BLaER1 (cell line): ENCODE data around the gene ATP6V1F.
A peak's percentile ranks its signal among the peaks of the same experiment; 100 is the strongest.

Experiments used
- H3K27ac ChIP-seq: shearing (Covaris generic); formaldehyde crosslinking; 2 replicates; pipeline ENCODE4 v1.8.1; 2022
- H3K27me3 ChIP-seq: shearing (Covaris generic); formaldehyde crosslinking; 2 replicates; pipeline ENCODE4 v1.8.1; 2022
- H3K36me3 ChIP-seq: shearing (Covaris generic); formaldehyde crosslinking; 2 replicates; pipeline ENCODE4 v1.8.1; 2022
- H3K4me1 ChIP-seq: shearing (Covaris generic); formaldehyde crosslinking; 2 replicates; pipeline ENCODE4 v1.8.1; 2022
- H3K4me2 ChIP-seq: shearing (Covaris generic); formaldehyde crosslinking; 2 replicates; pipeline ENCODE4 v1.8.1; 2022
- H3K4me3 ChIP-seq: shearing (Covaris generic); formaldehyde crosslinking; 2 replicates; pipeline ENCODE4 v1.8.1; 2022
- H3K9ac ChIP-seq: shearing (Covaris generic); formaldehyde crosslinking; 2 replicates; pipeline ENCODE4 v1.8.1; 2022
- H3K9me3 ChIP-seq: shearing (Covaris generic); formaldehyde crosslinking; 2 replicates; pipeline ENCODE4 v1.8.1; 2022
- H4K20me1 ChIP-seq: shearing (Covaris generic); formaldehyde crosslinking; 2 replicates; pipeline ENCODE4 v1.8.1; 2022
- Cebpa-rat ChIP-seq: shearing (Covaris generic); IDR thresholded peaks from 2 replicates; pipeline ENCODE4 v1.8.1; 2022

ATP6V1F gene

GRCh38 chr7:128915271-128915819 is 52.7 kb downstream of the ATP6V1F start:
- H3K4me3 ChIP-seq, result no peak overlapping the region
- H3K36me3 ChIP-seq, result no peaks in the 10 kb centered on the region
- no peaks in the 10 kb centered on the region for H4K20me1 ChIP-seq
- H3K27ac ChIP-seq, result no peak overlapping the region
- H3K9me3 ChIP-seq, result no peaks in the 10 kb centered on the region
- TF ChIP-seq Cebpa-rat, result no peak
- H3K4me1 ChIP-seq, result peaks cover 28% of the 10 kb centered on the region
- H3K4me2 ChIP-seq, result peak overlapping the region; percentile 36
- H3K9ac ChIP-seq, result no peak overlapping the region
- H3K27me3 ChIP-seq, result peaks cover 80% of the 10 kb centered on the region
